HG02938 (cell line): ENCODE results near the gene CDYL2.
"Not testable (repeated sequence)": the region's sequence is repeated elsewhere in the genome, so short reads cannot be mapped to it uniquely, and the experiment has no call there.

Experiments used
- ATAC-seq: cut with Tn5 transposase; IDR thresholded peaks from one replicate; pipeline ENCODE4 v1.9.1; 2021; ENCODE audit warnings: mild to moderate bottlenecking, moderate library complexity; ENCODE audit not compliant: unreplicated experiment

Gene CDYL2

DNA sequence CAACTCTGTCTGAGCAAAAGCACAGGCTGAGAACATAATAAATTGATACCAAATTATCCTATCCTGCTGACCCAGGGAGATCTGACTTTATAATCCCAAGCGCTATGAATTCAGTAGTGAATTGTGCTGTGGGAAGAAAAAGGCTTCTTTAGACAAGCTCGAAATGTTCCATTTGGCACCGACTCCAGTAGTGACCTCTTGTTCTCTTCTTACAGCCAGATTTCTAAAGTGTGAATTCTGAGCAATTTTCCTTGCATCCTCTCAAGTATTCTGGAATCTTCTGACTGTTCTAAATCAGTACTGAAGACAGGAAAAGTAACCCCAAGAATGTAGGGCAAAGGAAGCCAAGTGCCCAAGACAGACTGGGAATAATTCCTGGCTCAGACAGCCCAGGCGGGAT lies 58.2 kb downstream of the CDYL2 start:
- ATAC-seq, result no peak

DNA sequence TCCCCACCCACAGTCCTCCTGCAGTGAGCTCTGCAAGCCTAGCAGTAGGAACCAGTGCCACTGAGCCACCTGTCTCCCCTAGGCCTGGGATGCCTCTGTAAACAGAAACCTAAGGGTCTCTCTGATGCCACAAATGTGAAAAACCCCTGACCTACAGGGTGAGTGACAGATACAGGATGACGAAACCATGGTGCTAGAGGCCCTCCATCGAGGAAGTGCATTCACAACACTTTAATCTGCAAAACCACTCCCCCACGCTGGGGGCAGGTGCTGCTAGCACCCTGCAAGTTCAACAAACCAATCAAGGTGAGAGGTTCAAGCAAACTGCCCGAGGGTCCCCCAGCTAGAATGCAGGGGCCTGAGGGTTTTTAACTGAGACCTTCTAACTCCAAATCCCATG lies 59.5 kb downstream of the CDYL2 start:
- no peak for ATAC-seq

DNA sequence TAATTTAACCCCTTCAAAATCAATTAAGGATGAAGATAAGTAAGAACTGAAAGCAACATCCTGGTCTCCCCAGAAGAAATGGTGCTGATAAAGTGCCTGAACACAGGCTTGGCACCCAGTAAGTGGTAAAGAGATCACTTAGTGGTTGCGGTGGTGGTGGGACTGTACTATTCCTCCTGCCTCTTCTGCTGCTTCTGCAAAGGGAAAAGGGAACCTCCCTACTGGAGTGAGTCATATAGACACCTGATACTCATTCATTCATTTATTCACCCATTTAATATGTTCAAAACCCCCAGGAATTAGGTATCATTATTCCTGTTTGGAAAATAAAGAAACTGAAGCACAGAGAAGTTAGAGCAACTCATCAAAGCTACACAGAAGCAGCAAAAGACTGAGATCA lies 60.6 kb downstream of the CDYL2 start:
- no peak for ATAC-seq

DNA sequence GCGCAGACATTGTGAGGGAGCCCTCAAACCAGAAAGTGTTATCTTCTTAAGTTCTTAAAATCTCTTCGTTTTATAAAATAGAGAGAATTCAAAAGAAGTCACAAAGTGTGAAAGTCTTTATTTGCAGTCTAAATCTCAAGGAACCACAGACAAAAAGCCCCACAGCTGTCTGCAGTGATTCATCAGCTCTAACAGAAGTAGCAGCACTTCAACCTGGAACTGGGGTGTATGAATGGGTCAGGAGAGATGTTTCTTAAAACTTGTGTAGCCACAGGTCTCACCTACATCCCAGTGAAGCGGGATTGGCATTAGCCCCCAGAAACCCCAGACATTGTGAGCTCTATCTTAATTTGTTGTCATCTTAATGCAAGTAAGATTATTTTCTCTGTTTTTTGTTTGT lies 61.1 kb downstream of the CDYL2 start:
- no peak for ATAC-seq

DNA sequence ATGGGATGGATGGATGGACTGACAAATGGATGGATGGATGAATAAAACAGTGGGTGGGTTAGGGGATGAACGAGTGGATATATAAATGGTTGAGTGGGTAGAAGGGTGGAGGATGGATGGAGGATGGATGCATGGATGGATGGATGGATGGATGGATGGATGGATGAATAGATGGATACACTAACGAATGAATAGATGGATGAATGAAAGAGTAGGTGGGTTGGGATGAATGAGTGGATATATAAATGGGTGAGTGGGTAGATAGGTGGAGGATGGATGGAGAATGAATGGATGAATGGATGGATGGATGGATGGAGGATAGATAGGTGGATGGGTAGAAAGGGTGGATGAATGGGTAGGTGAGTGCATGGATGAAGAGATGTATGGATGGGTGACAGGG lies 62.1 kb downstream of the CDYL2 start:
- ATAC-seq, result no peak

DNA sequence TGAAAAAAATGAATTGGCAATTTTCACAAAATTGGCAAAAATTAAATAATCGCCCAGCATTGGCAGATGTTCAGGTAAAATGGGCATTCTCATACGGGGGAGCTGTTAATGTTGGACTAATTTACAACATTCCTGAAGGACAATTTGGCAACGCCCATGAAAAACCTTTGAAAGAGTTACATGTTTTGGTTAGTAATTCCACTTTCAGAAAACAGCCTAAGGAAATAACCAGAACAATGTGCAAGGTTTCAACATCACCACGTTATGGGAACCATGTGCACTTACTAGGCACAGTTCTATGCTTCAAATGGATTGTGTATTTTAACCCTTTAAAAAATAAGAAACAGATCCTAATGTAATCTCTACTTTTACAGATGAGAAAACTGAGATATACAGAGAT lies 62.7 kb downstream of the CDYL2 start:
- ATAC-seq, result no peak

DNA sequence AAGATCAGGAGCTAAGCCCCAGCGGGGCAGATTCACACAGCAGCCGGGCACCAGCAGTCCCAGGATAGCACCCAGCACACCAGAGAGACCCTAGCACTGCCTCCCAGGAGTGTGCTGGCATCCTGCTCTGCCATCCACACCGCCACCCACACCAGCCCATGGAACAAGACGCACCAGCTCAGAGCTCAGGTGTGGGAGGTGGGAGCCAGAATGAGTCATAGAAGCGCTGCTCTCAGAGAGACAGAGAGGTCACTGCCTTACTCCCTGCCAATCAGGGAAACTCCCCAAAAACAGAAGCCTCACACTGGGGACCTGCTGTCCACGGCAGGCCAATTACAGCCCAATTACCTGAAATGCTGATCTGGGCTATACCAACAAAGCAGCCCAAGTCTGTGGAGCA lies 64.9 kb downstream of the CDYL2 start:
- ATAC-seq, result no peak

DNA sequence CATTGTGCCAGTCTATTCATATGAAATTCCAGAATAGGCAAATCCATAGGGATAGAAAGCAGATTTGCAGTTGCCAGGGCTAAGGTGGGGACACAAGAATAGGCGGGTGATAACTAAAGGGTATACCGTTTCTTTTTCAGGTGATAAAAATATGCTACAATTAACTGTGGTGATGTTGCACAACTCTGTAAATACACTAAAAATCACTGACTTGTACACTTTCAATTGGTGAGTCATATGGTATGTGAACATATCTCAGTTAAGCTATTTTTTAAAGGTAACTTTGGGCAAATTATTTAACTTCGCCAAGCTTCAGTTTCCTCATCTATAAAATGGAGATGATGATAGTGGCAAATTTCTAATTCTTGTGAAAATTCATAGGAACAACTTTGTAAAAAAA lies 65.9 kb downstream of the CDYL2 start:
- no peak for ATAC-seq

DNA sequence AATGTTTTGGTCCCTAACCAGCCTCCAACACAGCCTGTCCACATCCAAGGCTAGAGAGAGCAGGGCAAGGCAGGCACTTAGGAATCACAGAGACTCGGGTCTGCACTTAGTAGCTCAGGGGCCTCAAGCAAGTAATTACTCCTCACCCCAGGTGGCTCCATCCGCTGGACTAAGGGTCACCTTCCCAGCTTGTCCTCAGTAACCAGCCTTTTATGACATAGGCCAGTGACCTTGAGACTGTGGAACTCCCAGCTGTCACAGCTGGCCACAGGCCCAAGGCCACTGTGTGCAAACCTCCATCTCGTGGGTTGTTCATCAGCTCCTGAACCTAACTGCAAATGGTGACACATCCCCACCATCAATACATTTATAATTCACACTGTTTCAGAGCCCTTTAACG lies 68.6 kb downstream of the CDYL2 start:
- ATAC-seq, result no peak

DNA sequence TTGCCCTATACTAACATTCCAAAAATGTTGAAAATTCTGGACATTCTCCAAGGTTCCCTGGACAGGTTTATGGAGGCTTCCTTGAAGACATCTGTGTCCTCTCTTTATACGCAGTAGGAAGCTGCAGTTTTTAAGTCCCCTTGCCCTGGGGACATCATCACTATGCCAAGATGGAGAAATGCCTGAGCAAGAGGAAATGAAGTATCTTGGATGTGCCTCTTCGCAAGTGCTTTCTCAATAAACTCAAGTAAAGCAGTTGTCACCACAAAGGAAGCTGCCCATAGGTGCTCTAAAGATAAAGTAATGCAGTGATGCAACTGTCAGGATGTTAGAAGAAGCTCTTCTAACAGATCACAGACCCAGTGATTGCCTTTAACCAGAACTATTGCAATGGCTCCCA lies 71.0 kb downstream of the CDYL2 start:
- no peak for ATAC-seq

DNA sequence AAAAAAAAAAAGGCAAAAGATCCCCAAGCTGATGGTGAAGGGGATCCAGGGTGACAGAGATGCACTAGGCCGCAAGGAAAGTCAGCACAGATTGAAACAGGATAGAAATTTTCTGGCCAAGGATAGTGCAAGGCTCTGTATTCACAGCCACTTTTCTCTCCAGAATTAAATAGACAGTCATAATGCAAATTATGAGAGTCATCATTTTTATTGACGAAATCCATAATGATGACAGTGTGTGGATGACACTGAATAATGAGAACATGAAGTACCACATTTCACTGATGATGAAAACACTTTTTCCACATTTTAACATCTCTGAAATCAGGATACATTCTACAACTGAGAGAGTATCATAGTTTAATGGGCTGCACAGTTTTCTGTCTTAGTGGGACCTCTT lies 72.5 kb downstream of the CDYL2 start:
- no peak for ATAC-seq

DNA sequence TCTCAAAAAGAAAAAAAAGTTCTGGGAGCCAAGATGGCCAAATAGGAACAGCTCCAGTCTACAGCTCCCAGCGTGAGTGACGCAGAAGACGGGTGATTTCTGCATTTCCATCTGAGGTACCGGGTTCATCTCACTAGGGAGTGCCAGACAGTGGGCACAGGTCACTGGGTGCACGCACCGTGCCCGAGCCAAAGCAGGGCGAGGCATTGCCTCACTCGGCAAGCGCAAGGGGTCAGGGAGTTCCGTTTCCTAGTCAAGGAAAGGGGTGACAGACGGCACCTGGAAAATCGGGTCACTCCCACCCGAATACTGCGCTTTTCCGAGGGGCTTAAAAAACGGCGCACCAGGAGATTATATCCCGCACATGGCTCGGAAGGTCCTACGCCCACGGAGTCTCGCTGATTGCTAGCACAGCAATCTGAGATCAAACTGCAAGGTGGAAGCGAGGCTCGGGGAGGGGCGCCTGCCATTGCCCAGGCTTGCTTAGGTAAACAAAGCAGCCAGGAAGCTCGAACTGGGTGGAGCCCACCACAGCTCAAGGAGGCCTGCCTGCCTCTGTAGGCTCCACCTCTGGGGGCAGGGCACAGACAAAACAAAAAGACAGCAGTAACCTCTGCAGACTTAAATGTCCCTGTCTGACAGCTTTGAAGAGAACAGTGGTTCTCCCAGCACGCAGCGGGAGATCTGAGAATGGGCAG lies 77.2 kb downstream of the CDYL2 start:
- not testable (repeated sequence) for ATAC-seq

DNA sequence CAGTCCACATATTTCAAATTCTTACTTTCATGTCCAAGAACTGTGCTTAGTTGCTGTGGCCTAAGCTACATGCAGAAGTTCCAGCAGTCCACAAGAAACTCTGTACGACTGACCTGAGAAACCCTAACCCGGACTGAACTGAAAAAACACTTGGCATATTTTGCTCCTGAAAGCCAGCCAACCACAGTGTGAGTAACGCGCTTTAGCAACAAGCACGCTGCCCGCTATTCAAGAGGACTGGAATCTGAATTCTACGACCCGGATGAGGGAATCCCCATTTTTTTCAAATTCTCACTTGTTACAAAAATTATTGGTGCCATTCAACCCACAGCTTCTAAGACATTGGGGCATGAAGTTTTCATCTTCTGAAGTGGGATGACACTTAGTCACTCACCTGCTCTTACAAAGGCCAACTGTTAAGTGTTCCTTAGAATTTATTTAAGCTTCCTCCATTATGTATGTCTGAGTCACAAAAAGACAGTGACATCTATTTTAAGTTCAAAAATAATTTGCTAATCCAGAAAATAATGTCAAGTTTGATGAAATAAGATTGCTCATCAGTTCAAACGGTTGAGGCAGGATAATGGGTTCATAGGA lies 78.7 kb downstream of the CDYL2 start:
- ATAC-seq, result no peak

DNA sequence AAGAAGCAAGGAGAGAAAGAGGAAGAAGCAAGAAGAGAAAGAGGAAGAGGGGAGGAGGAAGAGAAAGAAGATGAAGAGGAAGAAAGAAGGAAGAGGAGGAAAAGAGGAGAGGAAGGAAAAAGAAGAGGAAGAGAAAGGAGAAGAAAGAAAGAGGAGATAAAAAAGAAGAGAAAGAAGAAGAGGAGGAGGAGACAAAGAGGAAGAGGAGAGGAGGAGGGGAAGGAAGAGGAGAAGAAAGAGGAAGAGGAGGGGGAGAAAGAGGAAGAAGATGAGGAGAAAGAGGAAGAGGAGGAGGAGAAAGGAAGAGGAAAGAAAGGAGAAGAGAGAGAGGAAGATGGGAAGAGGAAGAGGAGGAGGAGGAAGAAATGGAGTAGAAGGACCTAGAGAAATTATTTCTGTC lies 80.4 kb downstream of the CDYL2 start:
- no peak for ATAC-seq

DNA sequence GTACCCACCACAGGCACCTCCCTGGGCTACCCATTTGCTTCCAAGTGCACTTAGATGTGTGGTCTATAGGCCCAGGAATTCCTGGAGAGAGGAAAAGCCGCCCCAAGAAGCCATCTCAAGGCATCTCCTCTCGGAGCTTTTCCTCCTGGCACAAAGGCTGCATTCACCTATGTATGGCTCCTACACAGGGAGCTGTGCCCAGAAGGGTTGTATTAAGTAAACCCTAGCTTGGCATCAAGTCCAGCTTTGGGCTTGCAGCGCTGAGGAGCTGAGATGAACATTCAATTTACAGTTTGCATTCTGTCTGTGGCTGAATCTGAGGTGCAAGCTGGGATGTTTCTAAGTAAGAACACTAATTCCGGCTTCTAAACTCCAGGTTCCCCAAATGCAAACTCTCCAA lies 81.3 kb downstream of the CDYL2 start:
- ATAC-seq, result no peak

DNA sequence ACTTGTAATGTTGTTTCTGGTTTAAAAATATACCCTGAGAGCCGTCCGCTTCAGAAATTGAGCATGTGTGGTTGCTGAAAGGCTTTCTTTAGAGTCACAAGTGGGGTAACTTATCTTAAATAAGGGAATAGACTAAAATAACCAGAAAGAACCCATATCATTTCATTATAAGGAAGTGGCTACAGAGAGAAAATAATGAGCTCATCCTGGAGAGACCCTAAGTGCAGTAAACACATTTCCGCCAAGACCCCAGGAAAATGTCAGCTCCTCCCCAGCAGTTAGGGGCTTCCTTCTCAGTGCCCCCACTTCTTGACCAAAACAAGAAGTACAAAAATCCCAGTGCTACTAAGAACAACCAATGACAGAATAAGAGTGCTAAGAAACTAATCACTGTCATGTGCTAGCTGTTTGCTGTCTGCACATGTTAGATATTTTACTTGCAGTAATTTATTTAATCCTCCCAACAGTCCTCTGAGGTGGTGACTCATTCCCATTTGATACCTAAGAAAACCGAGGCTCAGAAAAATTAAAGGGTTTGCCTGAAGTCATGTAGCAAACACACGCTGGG lies 83.5 kb downstream of the CDYL2 start:
- ATAC-seq, result no peak

DNA sequence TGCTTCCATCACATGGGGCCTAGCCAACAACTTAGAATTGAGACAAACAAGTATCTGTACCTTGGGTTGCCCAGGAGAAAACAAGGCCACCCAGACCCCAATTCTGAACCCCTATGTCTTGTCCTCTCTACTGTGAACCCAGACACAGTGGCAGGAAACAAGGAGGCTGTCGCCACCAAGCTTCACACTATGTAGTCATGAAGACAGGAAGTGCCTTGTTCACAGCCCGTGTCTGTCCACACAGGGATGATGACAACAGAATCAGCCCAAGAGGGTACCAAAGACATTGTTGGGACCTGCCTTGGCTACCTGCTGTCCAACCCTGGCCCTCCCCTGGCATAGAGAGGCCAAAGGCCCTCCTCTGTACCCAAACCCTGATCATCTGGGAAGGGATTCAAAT lies 84.8 kb downstream of the CDYL2 start:
- ATAC-seq, result no peak

DNA sequence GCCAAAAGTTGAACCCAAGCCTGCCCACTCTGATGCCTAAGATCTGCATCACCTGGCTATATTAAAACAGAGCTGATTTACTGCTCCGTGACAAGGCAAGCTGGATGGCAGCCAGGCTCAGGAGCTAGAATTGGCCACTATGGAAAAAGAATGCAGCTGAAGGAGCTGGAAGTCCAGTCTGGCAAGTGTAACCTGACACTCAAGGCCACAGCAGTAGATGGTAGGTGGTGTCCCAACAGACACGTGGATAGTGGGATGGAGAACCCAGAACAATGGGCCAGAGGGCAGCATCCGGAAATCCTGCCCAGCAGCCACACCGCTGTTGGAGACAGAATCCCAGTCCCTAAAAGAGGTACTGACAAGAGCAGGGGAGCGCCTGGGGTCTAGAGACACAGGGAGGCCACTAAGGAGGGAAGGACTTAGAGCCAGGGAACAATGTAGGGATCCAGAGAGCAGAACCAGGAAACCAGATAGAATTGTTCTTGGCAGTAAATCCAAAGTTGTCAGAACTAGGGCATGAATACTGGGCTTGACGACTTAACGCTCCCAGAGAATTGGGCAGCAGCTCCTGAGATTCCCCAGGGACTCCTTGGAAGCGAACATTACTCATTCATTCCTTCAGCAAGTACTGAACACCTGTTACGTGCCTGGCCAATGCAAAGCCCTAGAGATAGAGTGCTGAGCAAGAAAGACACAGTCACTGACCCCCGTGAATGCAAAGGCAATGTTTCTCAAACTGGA lies 85.7 kb downstream of the CDYL2 start:
- ATAC-seq, result no peak

DNA sequence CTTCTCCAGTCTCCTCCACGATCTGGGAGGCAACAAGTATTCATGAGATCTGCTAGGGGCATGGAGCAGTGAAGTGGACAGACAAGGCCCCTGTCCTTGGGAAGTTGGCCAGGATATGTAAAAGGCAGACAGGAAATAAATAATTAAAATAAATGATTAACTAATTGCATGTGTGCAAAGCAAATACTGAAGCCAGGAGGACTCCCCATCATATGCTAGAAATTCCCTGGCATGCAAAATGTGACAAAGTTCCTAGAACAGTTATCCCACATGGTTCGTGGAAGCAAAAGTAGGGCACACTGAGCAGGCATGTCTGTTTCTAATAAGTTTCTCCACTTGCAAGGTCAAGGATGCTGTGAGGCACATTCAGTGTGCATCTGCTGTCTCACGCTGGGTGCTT lies 86.8 kb downstream of the CDYL2 start:
- no peak for ATAC-seq

DNA sequence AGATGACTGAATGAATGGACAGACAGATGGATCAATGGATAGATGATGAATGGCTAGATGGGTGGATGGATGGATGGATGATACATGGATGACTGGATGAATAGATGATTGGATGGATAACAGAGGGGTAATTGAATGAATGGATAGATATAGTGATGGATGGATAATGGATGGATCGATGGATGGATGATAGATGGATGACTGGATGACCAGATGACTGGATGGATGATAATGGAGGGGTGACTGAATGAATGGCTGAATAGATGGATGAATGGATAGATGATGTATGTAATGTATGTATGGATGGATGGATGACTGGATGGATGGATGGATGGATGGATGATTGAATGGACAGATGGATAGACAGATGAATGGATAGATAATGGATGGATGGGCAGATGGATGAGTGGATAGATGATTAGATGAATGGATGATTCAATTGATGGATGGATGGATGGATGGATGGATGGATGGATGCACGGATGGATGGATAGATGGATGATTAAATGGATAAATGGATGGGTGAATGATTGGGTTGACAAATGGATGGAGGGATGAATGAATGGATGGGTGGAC lies 87.7 kb downstream of the CDYL2 start:
- ATAC-seq, result no peak

DNA sequence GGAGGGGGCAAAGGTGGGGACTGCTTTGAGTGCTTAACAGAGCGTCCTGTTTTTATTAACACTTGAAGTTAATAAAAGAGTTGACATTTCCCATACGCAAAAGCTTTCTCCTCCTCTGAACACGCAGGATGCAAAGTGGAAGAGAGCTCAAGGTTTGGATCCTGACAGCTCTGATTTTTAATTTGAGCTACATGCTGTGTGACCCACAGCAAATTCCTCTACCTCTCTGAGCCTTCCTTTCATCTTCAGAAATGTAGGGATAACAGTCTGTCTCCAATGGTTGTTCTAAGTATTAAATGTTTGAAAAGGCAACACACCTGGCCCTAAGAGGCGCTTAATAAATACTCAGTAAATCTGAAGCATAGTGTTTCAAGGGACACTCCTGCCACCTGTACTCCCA lies 93.0 kb downstream of the CDYL2 start:
- no peak for ATAC-seq

DNA sequence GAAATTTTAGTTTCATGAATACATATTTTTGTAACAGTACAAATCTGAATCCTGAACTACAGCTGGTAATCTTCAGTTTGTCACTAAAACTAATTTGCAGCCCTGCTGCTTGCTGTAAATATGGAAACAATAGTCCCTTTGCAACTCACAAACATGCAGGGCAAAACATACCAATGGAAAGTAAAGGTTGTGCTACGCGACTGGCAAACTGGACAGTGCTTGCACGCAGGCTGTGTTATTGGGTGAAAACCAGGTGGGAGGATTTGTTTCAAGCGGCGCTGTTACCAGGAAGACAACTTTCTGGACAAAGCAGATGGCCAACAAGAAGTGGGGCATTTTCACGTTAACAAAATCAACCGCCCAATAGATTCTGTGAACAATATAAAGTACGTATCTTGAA lies 93.5 kb downstream of the CDYL2 start:
- peak; percentile 69 for ATAC-seq
